ENCODE data around the gene ZFX. TPM values are rescaled to one million over a fixed set of nuclear protein-coding genes. Genes with fewer than 3 reads are reported as not detected.

The ZFX gene
- total and polyA plus RNA-seq, 2 of the 8 experiments (the other 6 are each of a cell fraction or from before 2014, with no cell fraction given), result 2.8 to 22.0 TPM

DNA sequence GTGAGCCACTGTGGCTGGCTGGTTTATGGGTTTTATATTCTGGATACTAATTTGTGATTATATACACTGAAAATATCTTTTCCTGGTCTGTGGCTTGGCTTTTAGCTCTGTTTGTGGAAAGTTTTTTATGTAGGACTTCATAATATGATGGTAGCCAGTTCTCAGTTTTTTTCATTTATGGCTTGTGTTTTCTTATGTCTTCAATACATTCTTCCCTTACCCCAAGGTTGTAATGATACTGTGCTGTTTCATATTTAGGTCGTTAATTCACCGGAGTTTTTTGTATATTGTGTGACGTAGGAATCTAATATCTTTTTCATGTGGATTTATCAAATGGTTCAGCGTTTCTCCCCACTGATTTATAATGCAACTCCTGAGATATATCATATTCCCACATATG is 6.6 kb downstream of the ZFX start (continued):
- no peak for TF ChIP-seq EP300 (IDR thresholded peaks at IDR 0.05; ENCODE audit: borderline replicate concordance in 1 of 2, low read depth in 2 of 2, low read length in 2 of 2)
- TF ChIP-seq ZNF274 (IDR thresholded peaks at IDR 0.05; ENCODE audit: borderline replicate concordance, extremely low read depth, low read length), result no peak
- TF ChIP-seq MAX (IDR thresholded peaks at IDR 0.05), result no peak
- TF ChIP-seq POLR2AphosphoS5 (IDR thresholded peaks at IDR 0.05; ENCODE audit: low read depth, low read length), result no peak
- no peak for TF ChIP-seq RNF2 (IDR thresholded peaks at IDR 0.05; ENCODE audit: borderline replicate concordance, low read depth, low read length, missing control alignments, poor library complexity, severe bottlenecking)

Data from H1 (cell line).